HepG2 (cell line): ENCODE measurements around the gene MYOM1. TPM values are rescaled to one million over a fixed set of nuclear protein-coding genes. Genes with fewer than 3 reads are reported as not detected.
A peak's percentile ranks its signal among the peaks of the same experiment; 100 is the strongest.

Source experiments
- GABPA ChIP-seq, 2 experiments: IDR thresholded peaks; 2 replicates each; pipeline ENCODE4 v1.6.1; 2011 to 2016; ENCODE audit warnings: low read depth in 2 of 2, low read length in 1 of 2, missing biosample characterization in 1 of 2, missing genetic modification characterization in 1 of 2
- MED8 ChIP-seq: sonication (generic); formaldehyde crosslinking; IDR thresholded peaks from 2 replicates; pipeline ENCODE4 v1.8.1; 2023; ENCODE audit warnings: mild to moderate bottlenecking, missing genetic modification reagents; ENCODE audit not compliant: insufficient replicate concordance
- PAF1 ChIP-seq: IDR thresholded peaks from 2 replicates; pipeline ENCODE4 v1.6.1; 2016; ENCODE audit warnings: missing genetic modification reagents, missing compliant biosample characterization
- PHF20 ChIP-seq: sonication (generic); formaldehyde crosslinking; IDR thresholded peaks from 2 replicates; pipeline ENCODE4 v1.5.0; 2020; ENCODE audit warnings: mild to moderate bottlenecking, missing genetic modification reagents
- SP2 ChIP-seq: sonication (generic); formaldehyde crosslinking; IDR thresholded peaks from 2 replicates; pipeline ENCODE4 v1.5.1; 2020; ENCODE audit warnings: mild to moderate bottlenecking, missing genetic modification reagents
- ZBTB3 ChIP-seq: sonication (generic); formaldehyde crosslinking; IDR thresholded peaks from 2 replicates; pipeline ENCODE4 v1.4.0; 2020; ENCODE audit warnings: low read depth, mild to moderate bottlenecking, moderate library complexity, missing genetic modification reagents, borderline replicate concordance
- ZBTB33 ChIP-seq: sonication (generic); formaldehyde crosslinking; IDR thresholded peaks from 2 replicates; pipeline ENCODE4 v1.4.0; 2020; ENCODE audit warnings: missing genetic modification reagents
- ZMAT3 ChIP-seq: sonication (generic); formaldehyde crosslinking; conservative IDR thresholded peaks from 2 replicates; pipeline ENCODE4 v1.7.0; 2021; ENCODE audit warnings: missing genetic modification reagents
- ZNF121 ChIP-seq: sonication (generic); formaldehyde crosslinking; IDR thresholded peaks from 2 replicates; pipeline ENCODE4 v1.5.0; 2020; ENCODE audit warnings: mild to moderate bottlenecking, missing genetic modification reagents
- ZNF562 ChIP-seq: sonication (generic); formaldehyde crosslinking; IDR thresholded peaks from 2 replicates; pipeline ENCODE4 v1.8.0; 2022; ENCODE audit warnings: missing genetic modification reagents, borderline replicate concordance
- ZNF577 ChIP-seq: sonication (generic); formaldehyde crosslinking; IDR thresholded peaks from 2 replicates; pipeline ENCODE4 v1.4.0; 2020; ENCODE audit warnings: mild to moderate bottlenecking, low read depth, missing genetic modification reagents, borderline replicate concordance
- ZNF746 ChIP-seq: sonication (generic); formaldehyde crosslinking; IDR thresholded peaks from 2 replicates; pipeline ENCODE4 v1.8.0; 2022; ENCODE audit warnings: mild to moderate bottlenecking, missing genetic modification reagents
- ZSCAN30 ChIP-seq: sonication (generic); formaldehyde crosslinking; IDR thresholded peaks from 2 replicates; pipeline ENCODE4 v1.5.0; 2020; ENCODE audit warnings: mild to moderate bottlenecking, missing genetic modification reagents
- polyA plus RNA-seq, 8 experiments: library from polyadenylated mRNA; depleted of rRNA in 3 of 8; stranded (reverse) in 7 of 8; unstranded in 1 of 8; fragments of >200 nt; fragmentation: Illumina TruSeq in 4 of 8; extraction: Trizol in 4 of 8; gene quantifications; 2 replicates each; pipeline versions ENCODE4 v1.2.1 to v1.2.3, GENCODE V29; 2011 to 2016; ENCODE audit warnings: low read depth in 4 of 8, missing spikeins in 1 of 8, mixed read lengths in 1 of 8; ENCODE audit not compliant: insufficient read depth in 1 of 8
- total RNA-seq, 5 experiments: library from RNA; depleted of rRNA; stranded (reverse); fragments of >200 nt; fragmentation: Illumina TruSeq; extraction: Trizol; gene quantifications; 2 replicates each; pipeline ENCODE4 v1.2.3, GENCODE V29; 2016; ENCODE audit warnings: low read depth in 1 of 5
- TF ChIP-seq, protein P1 (sequence below): sonication (generic); formaldehyde crosslinking; IDR thresholded peaks from 2 replicates; pipeline ENCODE4 v1.9.0; 2021; ENCODE audit warnings: mild to moderate bottlenecking, missing genetic modification reagents
- TF ChIP-seq, protein P2 (sequence below): sonication (generic); formaldehyde crosslinking; IDR thresholded peaks from 2 replicates; pipeline ENCODE4 v1.4.0; 2020; ENCODE audit warnings: missing genetic modification reagents

MYOM1 gene
- total and polyA plus RNA-seq, 2 of the 13 experiments (the other 11 are each of a cell fraction or from before 2014, with no cell fraction given), result 0.46 to 0.98 TPM

- TF ChIP-seq ZBTB3 (CRISPR knock-in tag), result no peak; the same call in 1 of the 2 replicates
- TF ChIP-seq ZNF577 (CRISPR knock-in tag), result no peak
- no peak for TF ChIP-seq ZNF121 (CRISPR knock-in tag)
- TF ChIP-seq PHF20 (CRISPR knock-in tag), result no peak
- TF ChIP-seq ZNF562 (CRISPR knock-in tag), result no peak
- TF ChIP-seq, protein P1, sequence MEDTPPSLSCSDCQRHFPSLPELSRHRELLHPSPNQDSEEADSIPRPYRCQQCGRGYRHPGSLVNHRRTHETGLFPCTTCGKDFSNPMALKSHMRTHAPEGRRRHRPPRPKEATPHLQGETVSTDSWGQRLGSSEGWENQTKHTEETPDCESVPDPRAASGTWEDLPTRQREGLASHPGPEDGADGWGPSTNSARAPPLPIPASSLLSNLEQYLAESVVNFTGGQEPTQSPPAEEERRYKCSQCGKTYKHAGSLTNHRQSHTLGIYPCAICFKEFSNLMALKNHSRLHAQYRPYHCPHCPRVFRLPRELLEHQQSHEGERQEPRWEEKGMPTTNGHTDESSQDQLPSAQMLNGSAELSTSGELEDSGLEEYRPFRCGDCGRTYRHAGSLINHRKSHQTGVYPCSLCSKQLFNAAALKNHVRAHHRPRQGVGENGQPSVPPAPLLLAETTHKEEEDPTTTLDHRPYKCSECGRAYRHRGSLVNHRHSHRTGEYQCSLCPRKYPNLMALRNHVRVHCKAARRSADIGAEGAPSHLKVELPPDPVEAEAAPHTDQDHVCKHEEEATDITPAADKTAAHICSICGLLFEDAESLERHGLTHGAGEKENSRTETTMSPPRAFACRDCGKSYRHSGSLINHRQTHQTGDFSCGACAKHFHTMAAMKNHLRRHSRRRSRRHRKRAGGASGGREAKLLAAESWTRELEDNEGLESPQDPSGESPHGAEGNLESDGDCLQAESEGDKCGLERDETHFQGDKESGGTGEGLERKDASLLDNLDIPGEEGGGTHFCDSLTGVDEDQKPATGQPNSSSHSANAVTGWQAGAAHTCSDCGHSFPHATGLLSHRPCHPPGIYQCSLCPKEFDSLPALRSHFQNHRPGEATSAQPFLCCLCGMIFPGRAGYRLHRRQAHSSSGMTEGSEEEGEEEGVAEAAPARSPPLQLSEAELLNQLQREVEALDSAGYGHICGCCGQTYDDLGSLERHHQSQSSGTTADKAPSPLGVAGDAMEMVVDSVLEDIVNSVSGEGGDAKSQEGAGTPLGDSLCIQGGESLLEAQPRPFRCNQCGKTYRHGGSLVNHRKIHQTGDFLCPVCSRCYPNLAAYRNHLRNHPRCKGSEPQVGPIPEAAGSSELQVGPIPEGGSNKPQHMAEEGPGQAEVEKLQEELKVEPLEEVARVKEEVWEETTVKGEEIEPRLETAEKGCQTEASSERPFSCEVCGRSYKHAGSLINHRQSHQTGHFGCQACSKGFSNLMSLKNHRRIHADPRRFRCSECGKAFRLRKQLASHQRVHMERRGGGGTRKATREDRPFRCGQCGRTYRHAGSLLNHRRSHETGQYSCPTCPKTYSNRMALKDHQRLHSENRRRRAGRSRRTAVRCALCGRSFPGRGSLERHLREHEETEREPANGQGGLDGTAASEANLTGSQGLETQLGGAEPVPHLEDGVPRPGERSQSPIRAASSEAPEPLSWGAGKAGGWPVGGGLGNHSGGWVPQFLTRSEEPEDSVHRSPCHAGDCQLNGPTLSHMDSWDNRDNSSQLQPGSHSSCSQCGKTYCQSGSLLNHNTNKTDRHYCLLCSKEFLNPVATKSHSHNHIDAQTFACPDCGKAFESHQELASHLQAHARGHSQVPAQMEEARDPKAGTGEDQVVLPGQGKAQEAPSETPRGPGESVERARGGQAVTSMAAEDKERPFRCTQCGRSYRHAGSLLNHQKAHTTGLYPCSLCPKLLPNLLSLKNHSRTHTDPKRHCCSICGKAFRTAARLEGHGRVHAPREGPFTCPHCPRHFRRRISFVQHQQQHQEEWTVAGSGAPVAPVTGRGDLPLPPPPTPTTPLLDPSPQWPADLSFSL (CRISPR knock-in tag), result no peak
- TF ChIP-seq GABPA (IDR thresholded peaks at IDR 0.05; ENCODE audit: low read depth, low read length), result no peak
- TF ChIP-seq GABPA (CRISPR knock-in tag; IDR thresholded peaks at IDR 0.05; ENCODE audit: low read depth), result peak; percentile 55; the same call in 1 of the 2 replicates
- TF ChIP-seq ZMAT3 (CRISPR knock-in tag), result 0 out of 2 replicates have a peak, but pooled peaks have one; percentile 48
- TF ChIP-seq PAF1 (CRISPR knock-in tag), result no peak
- peak; percentile 61 for TF ChIP-seq MED8 (CRISPR knock-in tag)
- TF ChIP-seq ZSCAN30 (CRISPR knock-in tag), result no peak
- peak; percentile 35; the same call in 1 of the 2 replicates for TF ChIP-seq ZNF746 (CRISPR knock-in tag)
- TF ChIP-seq, protein P2, sequence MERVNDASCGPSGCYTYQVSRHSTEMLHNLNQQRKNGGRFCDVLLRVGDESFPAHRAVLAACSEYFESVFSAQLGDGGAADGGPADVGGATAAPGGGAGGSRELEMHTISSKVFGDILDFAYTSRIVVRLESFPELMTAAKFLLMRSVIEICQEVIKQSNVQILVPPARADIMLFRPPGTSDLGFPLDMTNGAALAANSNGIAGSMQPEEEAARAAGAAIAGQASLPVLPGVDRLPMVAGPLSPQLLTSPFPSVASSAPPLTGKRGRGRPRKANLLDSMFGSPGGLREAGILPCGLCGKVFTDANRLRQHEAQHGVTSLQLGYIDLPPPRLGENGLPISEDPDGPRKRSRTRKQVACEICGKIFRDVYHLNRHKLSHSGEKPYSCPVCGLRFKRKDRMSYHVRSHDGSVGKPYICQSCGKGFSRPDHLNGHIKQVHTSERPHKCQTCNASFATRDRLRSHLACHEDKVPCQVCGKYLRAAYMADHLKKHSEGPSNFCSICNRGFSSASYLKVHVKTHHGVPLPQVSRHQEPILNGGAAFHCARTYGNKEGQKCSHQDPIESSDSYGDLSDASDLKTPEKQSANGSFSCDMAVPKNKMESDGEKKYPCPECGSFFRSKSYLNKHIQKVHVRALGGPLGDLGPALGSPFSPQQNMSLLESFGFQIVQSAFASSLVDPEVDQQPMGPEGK (CRISPR knock-in tag), result peak; percentile 48; the same call in 1 of the 2 replicates
- TF ChIP-seq ZBTB33 (CRISPR knock-in tag), result no peak
- no peak for TF ChIP-seq SP2 (CRISPR knock-in tag)
These were observed 13.8 kb upstream of the MYOM1 start (continued) for GRCh38 chr18:3233433-3234168.
